Measurements from ENCODE around the gene SPEF2. TPM values are rescaled to one million over a fixed set of nuclear protein-coding genes. Genes with fewer than 3 reads are reported as not detected.

Gene SPEF2
- total and polyA plus RNA-seq, 7 donors, result 0.13 to 0.71 (median 0.56) TPM

- no peak for TF ChIP-seq CTCF (IDR thresholded peaks at IDR 0.05)
- no peaks in the 10 kb centered on the region for H3K4me1 ChIP-seq
- no peaks in the 10 kb centered on the region for H3K36me3 ChIP-seq (ENCODE audit: insufficient read depth in 1 of 2, low read depth in 1 of 2)
- H3K27me3 ChIP-seq (ENCODE audit: insufficient read depth in 3 of 3, low read length in 2 of 3), result no peaks in the 10 kb centered on the region
- WGBS, 3 donors, result 71 to 86% (median 78%) methylated on average over 7 of the region's 7 CpGs
- DNase-seq, result no peak
- no peak for ATAC-seq
- H3K4me3 ChIP-seq, result no peak overlapping the region
- no peak overlapping the region for H3K27ac ChIP-seq
- no peaks in the 10 kb centered on the region for H3K9me3 ChIP-seq
- intact Hi-C loops (cut with DNase I), result no loop called here
Measured at GRCh38 chr5:35823347-35824098, 205.9 kb downstream of the SPEF2 start.

- TF ChIP-seq CTCF (IDR thresholded peaks at IDR 0.05), result no peak
- WGBS, 3 donors, result 80 to 90% (median 90%) methylated on average over 2 to 3 of the region's 3 CpGs
- Histone ChIP-seq H3K36me3 (ENCODE audit: insufficient read depth in 1 of 2, low read depth in 1 of 2) (no peaks in the 10 kb centered on the region), H3K27me3 (ENCODE audit: insufficient read depth in 3 of 3, low read length in 2 of 3) (no peaks in the 10 kb centered on the region), H3K27ac (no peak overlapping the region), H3K4me3 (no peak overlapping the region), H3K4me1 (no peaks in the 10 kb centered on the region), H3K9me3 (no peaks in the 10 kb centered on the region)
- ATAC-seq (no peak), DNase-seq (no peak)
- intact Hi-C loops (cut with DNase I), result no loop called here
Measured at GRCh38 chr5:35826056-35826455, 208.4 kb downstream of the SPEF2 start.

- H3K27me3 ChIP-seq (ENCODE audit: insufficient read depth in 3 of 3, low read length in 2 of 3), result no peaks in the 10 kb centered on the region
- ATAC-seq, result no peak
- WGBS, 3 donors, result 59 to 66% (median 61%) methylated on average over 2 of the region's 2 CpGs
- H3K4me3 ChIP-seq, result no peak overlapping the region
- intact Hi-C loops (cut with DNase I), result no loop called here
- no peaks in the 10 kb centered on the region for H3K9me3 ChIP-seq
- no peak for TF ChIP-seq CTCF (IDR thresholded peaks at IDR 0.05)
- no peak for DNase-seq
- no peak overlapping the region for H3K27ac ChIP-seq
- H3K4me1 ChIP-seq, result no peaks in the 10 kb centered on the region
- H3K36me3 ChIP-seq (ENCODE audit: insufficient read depth in 1 of 2, low read depth in 1 of 2), result no peaks in the 10 kb centered on the region
Measured at GRCh38 chr5:35826554-35826953, 208.9 kb downstream of the SPEF2 start.

GRCh38 chr5:35828082-35828598, 210.5 kb downstream of the SPEF2 start:
- Histone ChIP-seq H3K27ac (no peak overlapping the region), H3K36me3 (ENCODE audit: insufficient read depth in 1 of 2, low read depth in 1 of 2) (no peaks in the 10 kb centered on the region), H3K4me3 (no peak overlapping the region), H3K9me3 (no peaks in the 10 kb centered on the region), H3K27me3 (ENCODE audit: insufficient read depth in 3 of 3, low read length in 2 of 3) (no peaks in the 10 kb centered on the region), H3K4me1 (no peaks in the 10 kb centered on the region)
- TF ChIP-seq CTCF (IDR thresholded peaks at IDR 0.05), result no peak
- WGBS, 3 donors, result 87 to 90% (median 89%) methylated on average over 4 of the region's 4 CpGs
- DNase-seq (no peak), ATAC-seq (no peak)
- intact Hi-C loops (cut with DNase I), result no loop called here

Data from psoas muscle (tissue), 8 donors.